COLO668 (cell line): ENCODE data around the gene YPEL5.
"Not testable (repeated sequence)": the region's sequence is repeated elsewhere in the genome, so short reads cannot be mapped to it uniquely, and the experiment has no call there.

Experiments
- DNase-seq: peaks from one replicate; lab custom pipeline; 2025; ENCODE audit not compliant: unreplicated experiment; lab: John Stamatoyannopoulos, UW

The YPEL5 gene

GRCh38 chr2:30136764-30137444 is 9.9 kb upstream of the YPEL5 start:
- DNase-seq: no peak

- DNase-seq: no peak
Observed at GRCh38 chr2:30139131-30139870, 7.5 kb upstream of the YPEL5 start.

- no peak for DNase-seq
Observed at GRCh38 chr2:30141136-30141535, 5.7 kb upstream of the YPEL5 start.

- no peak for DNase-seq
Observed at GRCh38 chr2:30144260-30144659, 2.5 kb upstream of the YPEL5 start.

GRCh38 chr2:30144951-30145350 is 1.9 kb upstream of the YPEL5 start:
- DNase-seq: not testable (repeated sequence)

GRCh38 chr2:30145826-30146336 is 926 bp upstream of the YPEL5 start:
- no peak for DNase-seq

GRCh38 chr2:30147196-30147714 is 448 bp downstream of the YPEL5 start:
- peak; percentile 50 for DNase-seq

- peak; percentile 73 for DNase-seq
Observed at GRCh38 chr2:30147715-30148610, 1.2 kb downstream of the YPEL5 start.

- DNase-seq: no peak
Observed at GRCh38 chr2:30148850-30149249, 2.0 kb downstream of the YPEL5 start.

- no peak for DNase-seq
Observed at GRCh38 chr2:30149513-30149912, 2.7 kb downstream of the YPEL5 start.

- no peak for DNase-seq
Observed at GRCh38 chr2:30149976-30150375, 3.2 kb downstream of the YPEL5 start.

GRCh38 chr2:30150786-30151185 is 4.0 kb downstream of the YPEL5 start:
- no peak for DNase-seq

- no peak for DNase-seq
Observed at GRCh38 chr2:30152385-30152784, 5.6 kb downstream of the YPEL5 start.

- DNase-seq: no peak
Observed at GRCh38 chr2:30155202-30155601, 8.4 kb downstream of the YPEL5 start.

- no peak for DNase-seq
Observed at GRCh38 chr2:30155889-30156658, 9.3 kb downstream of the YPEL5 start.

GRCh38 chr2:30157616-30158015 is 10.8 kb downstream of the YPEL5 start:
- no peak for DNase-seq

- no peak for DNase-seq
Observed at GRCh38 chr2:30159766-30160165, 13.0 kb downstream of the YPEL5 start.

GRCh38 chr2:30161929-30162706 is 15.3 kb downstream of the YPEL5 start:
- no peak for DNase-seq

GRCh38 chr2:30162806-30163205 is 16.0 kb downstream of the YPEL5 start:
- no peak for DNase-seq
